Measurements from ENCODE around the gene TEKT2. TPM values are rescaled to one million over a fixed set of nuclear protein-coding genes. Genes with fewer than 3 reads are reported as not detected.

TEKT2 gene
- total RNA-seq, 1 experiment from 2014 or later, result 0.31 TPM

- no peaks in the 10 kb centered on the region for H3K27me3 Mint-ChIP-seq (ENCODE audit: unreplicated experiment)
- peaks cover 10% of the 10 kb centered on the region for H3K4me1 Mint-ChIP-seq (ENCODE audit: low read depth, unreplicated experiment)
- BruUV-seq (replicated peaks), result no TSS peak
- intact Hi-C loops (cut with micrococcal nuclease; ENCODE audit: unreplicated experiment), result loop anchor here (1.0 to 2.0 kb wide), 3 partner anchors 34 to 185 kb away; no protein-coding TSS in a partner anchor
- H3K4me3 Mint-ChIP-seq (ENCODE audit: low read depth, unreplicated experiment), result peak overlapping the region; percentile 51
- H3K36me3 Mint-ChIP-seq (ENCODE audit: insufficient read depth, unreplicated experiment), result peaks cover 12% of the 10 kb centered on the region
- H3K27ac Mint-ChIP-seq (ENCODE audit: unreplicated experiment), result peak overlapping the region; percentile 47
- TF ChIP-seq, protein P1, sequence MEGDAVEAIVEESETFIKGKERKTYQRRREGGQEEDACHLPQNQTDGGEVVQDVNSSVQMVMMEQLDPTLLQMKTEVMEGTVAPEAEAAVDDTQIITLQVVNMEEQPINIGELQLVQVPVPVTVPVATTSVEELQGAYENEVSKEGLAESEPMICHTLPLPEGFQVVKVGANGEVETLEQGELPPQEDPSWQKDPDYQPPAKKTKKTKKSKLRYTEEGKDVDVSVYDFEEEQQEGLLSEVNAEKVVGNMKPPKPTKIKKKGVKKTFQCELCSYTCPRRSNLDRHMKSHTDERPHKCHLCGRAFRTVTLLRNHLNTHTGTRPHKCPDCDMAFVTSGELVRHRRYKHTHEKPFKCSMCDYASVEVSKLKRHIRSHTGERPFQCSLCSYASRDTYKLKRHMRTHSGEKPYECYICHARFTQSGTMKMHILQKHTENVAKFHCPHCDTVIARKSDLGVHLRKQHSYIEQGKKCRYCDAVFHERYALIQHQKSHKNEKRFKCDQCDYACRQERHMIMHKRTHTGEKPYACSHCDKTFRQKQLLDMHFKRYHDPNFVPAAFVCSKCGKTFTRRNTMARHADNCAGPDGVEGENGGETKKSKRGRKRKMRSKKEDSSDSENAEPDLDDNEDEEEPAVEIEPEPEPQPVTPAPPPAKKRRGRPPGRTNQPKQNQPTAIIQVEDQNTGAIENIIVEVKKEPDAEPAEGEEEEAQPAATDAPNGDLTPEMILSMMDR (IDR thresholded peaks at IDR 0.05; ENCODE audit: unreplicated experiment), result peak; percentile 95
- no peaks in the 10 kb centered on the region for H3K9me3 Mint-ChIP-seq (ENCODE audit: low read depth, unreplicated experiment)
- peak; percentile 89 for DNase-seq
- CTCF ChIA-PET, result interaction anchor here (1.0 to 1.8 kb wide), 3 partner anchors 35 to 61 kb away, joined by 3 to 16 read pairs (median 3); partner anchors contain the start of gene TRAPPC3
Measured at GRCh38 chr1:36099681-36100341, 15.9 kb downstream of the TEKT2 start.

- BruUV-seq (replicated peaks), result no TSS peak
- intact Hi-C loops (cut with micrococcal nuclease; ENCODE audit: unreplicated experiment), result loop anchor here (1.0 to 2.0 kb wide), 2 partner anchors 88 to 184 kb away; no protein-coding TSS in a partner anchor
- no peak overlapping the region for H3K27ac Mint-ChIP-seq (ENCODE audit: unreplicated experiment)
- TF ChIP-seq, protein P1 (IDR thresholded peaks at IDR 0.05; ENCODE audit: unreplicated experiment), result no peak
- peaks cover 10% of the 10 kb centered on the region for H3K4me1 Mint-ChIP-seq (ENCODE audit: low read depth, unreplicated experiment)
- H3K4me3 Mint-ChIP-seq (ENCODE audit: low read depth, unreplicated experiment), result peak overlapping the region; percentile 51
- no peaks in the 10 kb centered on the region for H3K9me3 Mint-ChIP-seq (ENCODE audit: low read depth, unreplicated experiment)
- H3K36me3 Mint-ChIP-seq (ENCODE audit: insufficient read depth, unreplicated experiment), result peaks cover 12% of the 10 kb centered on the region
- H3K27me3 Mint-ChIP-seq (ENCODE audit: unreplicated experiment), result no peaks in the 10 kb centered on the region
- CTCF ChIA-PET, result interaction anchor here (1.1 to 1.8 kb wide), 2 partner anchors 34 to 61 kb away, joined by 3 to 16 read pairs; no protein-coding TSS in a partner anchor
- DNase-seq, result no peak
Measured at GRCh38 chr1:36100376-36100775, 16.5 kb downstream of the TEKT2 start.

GRCh38 chr1:36101546-36101945 is 17.7 kb downstream of the TEKT2 start:
- no peak overlapping the region for H3K27ac Mint-ChIP-seq (ENCODE audit: unreplicated experiment)
- H3K27me3 Mint-ChIP-seq (ENCODE audit: unreplicated experiment), result no peaks in the 10 kb centered on the region
- CTCF ChIA-PET, result interaction anchor here (1.2 to 1.4 kb wide), 2 partner anchors 33 to 86 kb away, joined by 4 to 5 read pairs; no protein-coding TSS in a partner anchor
- no peaks in the 10 kb centered on the region for H3K9me3 Mint-ChIP-seq (ENCODE audit: low read depth, unreplicated experiment)
- BruUV-seq (replicated peaks), result no TSS peak
- no peak overlapping the region for H3K4me3 Mint-ChIP-seq (ENCODE audit: low read depth, unreplicated experiment)
- no peak for DNase-seq
- peaks cover 10% of the 10 kb centered on the region for H3K4me1 Mint-ChIP-seq (ENCODE audit: low read depth, unreplicated experiment)
- peaks cover 7% of the 10 kb centered on the region for H3K36me3 Mint-ChIP-seq (ENCODE audit: insufficient read depth, unreplicated experiment)
- intact Hi-C loops (cut with micrococcal nuclease; ENCODE audit: unreplicated experiment), result loop anchor here (2.0 kb wide), 1 partner anchor 183 kb away; no protein-coding TSS in a partner anchor
- TF ChIP-seq, protein P1 (IDR thresholded peaks at IDR 0.05; ENCODE audit: unreplicated experiment), result no peak

DNA sequence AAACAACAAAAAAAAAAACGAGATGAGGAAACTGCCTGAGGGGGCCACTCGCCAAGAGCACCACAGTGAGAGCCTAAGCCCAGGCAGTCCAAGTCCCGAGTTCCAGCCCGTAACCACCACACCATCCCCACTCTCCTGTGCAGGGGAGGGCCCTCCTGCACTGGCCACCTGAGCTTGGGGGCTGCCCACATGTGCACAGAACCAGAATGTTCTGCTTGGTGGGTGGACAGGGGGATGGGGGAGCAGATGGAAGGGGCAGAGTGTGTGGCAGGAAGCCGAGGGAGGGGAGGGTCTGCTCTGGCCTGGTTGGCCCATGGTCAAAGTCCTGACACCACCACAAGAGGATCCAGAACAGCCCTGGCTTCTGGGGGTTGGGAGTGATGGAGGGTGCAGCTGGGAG is 22.4 kb downstream of the TEKT2 start:
- TF ChIP-seq, protein P1 (IDR thresholded peaks at IDR 0.05; ENCODE audit: unreplicated experiment), result no peak
- H3K27ac Mint-ChIP-seq (ENCODE audit: unreplicated experiment), result no peak overlapping the region
- BruUV-seq (replicated peaks), result no TSS peak
- H3K4me1 Mint-ChIP-seq (ENCODE audit: low read depth, unreplicated experiment), result peaks cover 9% of the 10 kb centered on the region
- H3K36me3 Mint-ChIP-seq (ENCODE audit: insufficient read depth, unreplicated experiment), result no peaks in the 10 kb centered on the region
- H3K9me3 Mint-ChIP-seq (ENCODE audit: low read depth, unreplicated experiment), result no peaks in the 10 kb centered on the region
- peaks cover 20% of the 10 kb centered on the region for H3K27me3 Mint-ChIP-seq (ENCODE audit: unreplicated experiment)
- no peak overlapping the region for H3K4me3 Mint-ChIP-seq (ENCODE audit: low read depth, unreplicated experiment)
- intact Hi-C loops (cut with micrococcal nuclease; ENCODE audit: unreplicated experiment), result no loop called here
- DNase-seq, result no peak
- CTCF ChIA-PET, result interaction anchor here (0.5 to 0.9 kb wide), 4 partner anchors 16 to 241 kb away, joined by 3 to 5 read pairs (median 4); no protein-coding TSS in a partner anchor

All from Calu3 (cell line).